Thyroid gland (tissue), 4 donors: ENCODE measurements around the gene KCNG2. TPM values are rescaled to one million over a fixed set of nuclear protein-coding genes. Genes with fewer than 3 reads are reported as not detected.

Source experiments
- DNase-seq, 2 donors: peaks; one replicate each; pipeline ENCODE4 v3.0.0-alpha.2; 2019
- H3K27ac ChIP-seq, 3 donors: fragments of 200-600 bp; sonication (generic); 1 replicate in 2 of 3; 2 replicates in 1 of 3; pipeline ENCODE4 v1.5.1; 2016 to 2019; ENCODE audit warnings: mild to moderate bottlenecking in 1 of 3, moderate library complexity in 1 of 3
- H3K27me3 ChIP-seq: fragments of 200-600 bp; sonication (generic); one replicate; pipeline ENCODE4 v1.5.1; 2019
- H3K36me3 ChIP-seq, 2 donors: fragments of 200-600 bp; sonication (generic); one replicate each; pipeline ENCODE4 v1.5.1; 2016 to 2019
- H3K4me1 ChIP-seq, 2 donors: fragments of 200-600 bp; sonication (generic); one replicate each; pipeline ENCODE4 v1.5.1; 2017 to 2019
- H3K4me3 ChIP-seq, 3 donors: fragments of 200-600 bp; sonication (generic); replicated peaks in 1 of 3; 1 replicate in 2 of 3; 2 replicates in 1 of 3; pipeline ENCODE4 v1.5.1; 2016; ENCODE audit warnings: mild to moderate bottlenecking in 1 of 3
- H3K9me3 ChIP-seq: fragments of 200-600 bp; sonication (generic); one replicate; pipeline ENCODE4 v1.5.1; 2017
- POLR2A ChIP-seq, 2 donors: fragments of 450-650 bp; IDR thresholded peaks; one replicate each; pipeline ENCODE4 v1.6.1; 2017; ENCODE audit warnings: antibody characterized with exemption in 2 of 2, mild to moderate bottlenecking in 2 of 2, moderate library complexity in 1 of 2
- WGBS, 2 donors: methylation state at CpG; one replicate each; pipeline ENCODE4 v1.1.5; 2017; 5-methylcytosine and 5-hydroxymethylcytosine counted together
- intact Hi-C: fragments of 100-400 bp; cut with DNase I; formaldehyde crosslinking; loops from one replicate; pipeline ENCODE4 v1.15.1; 2023
- total RNA-seq, 4 donors: library from RNA; depleted of rRNA; stranded (reverse); fragments of >200 nt; gene quantifications; one replicate each; pipeline ENCODE4 v1.2.3, GENCODE V29; 2016
- TF ChIP-seq, protein P1 (sequence below), 6 experiments: fragments of 200-600 bp in 3 of 6; fragments of 450-650 bp in 3 of 6; sonication (generic) in 3 of 6; IDR thresholded peaks; one replicate each; pipeline ENCODE4 v1.5.1; 2016 to 2019; ENCODE audit warnings: antibody characterized with exemption in 6 of 6, mild to moderate bottlenecking in 2 of 6, inconsistent platforms in 1 of 6, moderate library complexity in 1 of 6

Gene KCNG2
- total RNA-seq, 4 donors from 2014 or later = 0.22 TPM; not detected in 3

DNA sequence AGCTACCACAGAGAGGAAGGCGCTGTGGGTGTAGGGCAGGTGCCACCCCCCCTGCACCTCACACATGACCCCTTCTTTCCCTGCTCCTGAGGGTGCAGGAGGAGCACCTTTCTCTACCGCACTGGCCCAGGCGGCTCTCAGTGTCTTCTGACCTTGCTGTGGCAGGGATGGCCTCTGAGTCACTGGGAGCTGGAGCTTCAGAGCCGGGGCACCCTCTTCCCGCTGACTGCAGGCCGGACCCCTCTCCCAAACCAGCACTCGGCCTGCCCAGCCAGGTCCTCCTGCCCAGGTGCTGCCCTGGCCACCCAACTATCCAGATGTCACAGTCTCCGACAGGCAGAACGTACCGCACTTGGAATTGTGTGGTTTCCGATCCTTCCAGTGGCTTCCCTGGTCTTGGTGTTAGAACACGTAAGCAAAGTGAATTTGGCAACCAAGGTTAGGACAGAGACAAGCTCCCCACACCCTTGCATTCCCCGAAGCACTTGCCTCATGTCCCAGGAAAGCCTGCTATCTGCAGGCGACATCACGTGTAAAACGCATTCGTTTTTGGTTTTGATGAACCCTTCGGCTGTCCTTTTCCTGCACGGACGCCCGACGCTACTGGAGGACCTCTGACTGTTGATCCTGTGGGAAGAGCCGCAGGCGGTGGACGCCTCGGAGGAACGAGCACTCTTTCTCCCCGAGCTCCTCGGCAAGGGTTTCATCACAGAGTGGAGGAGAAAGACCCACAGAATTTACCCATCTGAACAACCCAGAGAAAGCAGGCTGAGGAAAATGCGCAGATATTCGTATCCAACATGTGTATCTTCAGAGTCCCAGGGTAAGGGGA is 24.7 kb upstream of the KCNG2 start:
- intact Hi-C loops = loop anchor here (10.0 kb wide), 1 partner anchor 848 kb away; no protein-coding TSS in a partner anchor
- no peaks in the 10 kb centered on the region for H3K9me3 ChIP-seq
- DNase-seq = no peak
- no peak for TF ChIP-seq POLR2A (IDR thresholded peaks at IDR 0.05)
- TF ChIP-seq, protein P1, sequence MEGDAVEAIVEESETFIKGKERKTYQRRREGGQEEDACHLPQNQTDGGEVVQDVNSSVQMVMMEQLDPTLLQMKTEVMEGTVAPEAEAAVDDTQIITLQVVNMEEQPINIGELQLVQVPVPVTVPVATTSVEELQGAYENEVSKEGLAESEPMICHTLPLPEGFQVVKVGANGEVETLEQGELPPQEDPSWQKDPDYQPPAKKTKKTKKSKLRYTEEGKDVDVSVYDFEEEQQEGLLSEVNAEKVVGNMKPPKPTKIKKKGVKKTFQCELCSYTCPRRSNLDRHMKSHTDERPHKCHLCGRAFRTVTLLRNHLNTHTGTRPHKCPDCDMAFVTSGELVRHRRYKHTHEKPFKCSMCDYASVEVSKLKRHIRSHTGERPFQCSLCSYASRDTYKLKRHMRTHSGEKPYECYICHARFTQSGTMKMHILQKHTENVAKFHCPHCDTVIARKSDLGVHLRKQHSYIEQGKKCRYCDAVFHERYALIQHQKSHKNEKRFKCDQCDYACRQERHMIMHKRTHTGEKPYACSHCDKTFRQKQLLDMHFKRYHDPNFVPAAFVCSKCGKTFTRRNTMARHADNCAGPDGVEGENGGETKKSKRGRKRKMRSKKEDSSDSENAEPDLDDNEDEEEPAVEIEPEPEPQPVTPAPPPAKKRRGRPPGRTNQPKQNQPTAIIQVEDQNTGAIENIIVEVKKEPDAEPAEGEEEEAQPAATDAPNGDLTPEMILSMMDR (IDR thresholded peaks at IDR 0.05) = no peak
- no peaks in the 10 kb centered on the region for H3K4me1 ChIP-seq
- H3K36me3 ChIP-seq = no peaks in the 10 kb centered on the region
- H3K27ac ChIP-seq = no peak overlapping the region
- no peak overlapping the region for H3K4me3 ChIP-seq
- WGBS, 2 donors = 92 to 96% methylated on average over 30 to 31 of the region's 31 CpGs
- H3K27me3 ChIP-seq = no peaks in the 10 kb centered on the region

DNA sequence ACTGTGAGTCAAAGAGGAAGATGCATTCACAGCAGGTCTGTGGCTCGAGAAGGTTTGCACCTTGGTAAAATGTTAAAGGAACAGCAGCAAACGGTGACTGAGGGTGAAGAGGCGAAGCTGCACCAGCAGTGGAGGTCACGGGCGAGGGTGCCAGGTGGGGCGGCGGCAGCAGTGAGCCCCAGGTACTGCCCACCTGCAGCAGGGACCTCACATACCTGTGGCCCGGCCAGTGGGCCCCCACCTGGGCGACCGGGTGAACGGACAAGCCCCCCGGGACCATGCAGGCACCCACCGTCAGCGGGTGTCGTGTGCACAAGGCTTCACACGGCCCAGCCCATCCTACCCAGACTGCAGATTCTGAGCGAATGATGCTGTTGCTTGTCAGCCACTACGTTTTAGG is 23.6 kb upstream of the KCNG2 start:
- H3K27me3 ChIP-seq = no peaks in the 10 kb centered on the region
- H3K4me1 ChIP-seq = no peaks in the 10 kb centered on the region
- no peak overlapping the region for H3K27ac ChIP-seq
- no peak for DNase-seq
- 83% methylated on average over 11 to 17 of the region's 18 CpGs for WGBS, 2 donors
- H3K36me3 ChIP-seq = no peaks in the 10 kb centered on the region
- H3K9me3 ChIP-seq = no peaks in the 10 kb centered on the region
- intact Hi-C loops = loop anchor here (10.0 kb wide), 1 partner anchor 849 kb away; no protein-coding TSS in a partner anchor
- H3K4me3 ChIP-seq = no peak overlapping the region
- TF ChIP-seq POLR2A (IDR thresholded peaks at IDR 0.05) = no peak
- TF ChIP-seq, protein P1 (IDR thresholded peaks at IDR 0.05) = no peak

DNA sequence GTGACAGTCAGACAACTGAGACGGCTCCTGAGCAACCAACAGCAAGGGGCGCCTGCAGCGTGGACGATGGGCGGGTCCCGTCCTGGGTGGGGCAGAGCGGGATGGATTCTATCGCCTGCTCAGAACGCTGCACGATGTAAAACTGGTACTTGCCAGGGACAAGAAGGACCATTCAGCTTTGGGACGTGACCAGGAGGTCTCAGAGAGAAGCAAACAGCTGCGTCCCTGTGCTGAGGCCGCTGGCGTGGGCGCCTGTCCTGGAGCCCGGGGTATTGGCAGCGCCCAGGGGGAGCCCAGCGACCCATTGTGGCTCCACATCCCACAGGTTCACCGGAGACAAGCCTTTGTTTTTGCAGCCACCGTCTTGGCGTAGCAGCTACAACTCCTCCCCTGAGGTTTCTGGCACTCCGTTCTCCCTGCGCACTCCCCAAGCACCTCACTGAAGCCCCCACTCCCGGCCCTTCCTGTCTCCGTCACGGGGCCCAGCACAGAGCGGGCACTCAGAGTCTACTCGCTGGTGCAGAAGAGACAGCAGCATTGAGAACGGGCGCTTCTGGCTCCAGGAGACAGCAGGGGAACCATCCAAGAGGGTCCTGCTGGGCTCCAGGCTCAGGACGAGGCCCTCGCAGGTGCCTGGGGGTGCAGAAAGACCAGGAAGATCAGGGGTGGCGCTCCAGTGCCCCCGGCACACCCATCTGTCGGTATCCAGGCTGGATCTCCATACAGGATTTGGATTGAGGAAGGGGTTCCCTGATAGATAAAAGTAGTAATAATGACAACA is 22.1 kb upstream of the KCNG2 start:
- Histone ChIP-seq H3K27ac (no peak overlapping the region), H3K4me1 (no peaks in the 10 kb centered on the region), H3K9me3 (no peaks in the 10 kb centered on the region), H3K27me3 (no peaks in the 10 kb centered on the region), H3K4me3 (no peak overlapping the region), H3K36me3 (no peaks in the 10 kb centered on the region)
- intact Hi-C loops = loop anchor here (10.0 kb wide), 1 partner anchor 851 kb away; no protein-coding TSS in a partner anchor
- WGBS, 2 donors = 80 to 84% methylated on average over 34 to 35 of the region's 35 CpGs
- TF ChIP-seq, protein P1 (IDR thresholded peaks at IDR 0.05) = no peak
- no peak for TF ChIP-seq POLR2A (IDR thresholded peaks at IDR 0.05)
- DNase-seq = no peak

DNA sequence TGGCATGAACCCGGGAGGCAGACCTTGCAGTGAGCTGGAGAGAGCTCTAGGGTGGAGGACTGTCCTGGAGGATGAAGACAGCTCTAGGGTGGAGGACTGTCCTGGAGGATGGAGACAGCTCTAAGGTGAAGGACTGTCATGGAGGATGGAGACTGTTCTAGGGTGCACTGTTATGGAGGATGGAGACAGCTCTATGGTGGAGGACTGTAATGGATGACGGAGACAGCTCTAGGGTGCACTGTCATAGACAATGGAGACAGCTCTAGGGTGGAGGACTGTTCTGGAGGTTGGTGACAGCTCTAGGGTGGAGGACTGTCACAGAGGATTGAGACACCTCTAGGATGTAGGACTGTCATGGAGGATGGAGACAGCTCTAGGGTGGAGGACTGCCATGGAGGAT is 21.1 kb upstream of the KCNG2 start:
- WGBS, 2 donors = 70 to 97% methylated on average over 2 of the region's 2 CpGs
- H3K36me3 ChIP-seq = no peaks in the 10 kb centered on the region
- intact Hi-C loops = loop anchor here (10.0 kb wide), 1 partner anchor 852 kb away; no protein-coding TSS in a partner anchor
- no peak overlapping the region for H3K4me3 ChIP-seq
- no peaks in the 10 kb centered on the region for H3K27me3 ChIP-seq
- no peaks in the 10 kb centered on the region for H3K9me3 ChIP-seq
- DNase-seq = no peak
- no peaks in the 10 kb centered on the region for H3K4me1 ChIP-seq
- no peak overlapping the region for H3K27ac ChIP-seq
- TF ChIP-seq POLR2A (IDR thresholded peaks at IDR 0.05) = no peak
- TF ChIP-seq, protein P1 (IDR thresholded peaks at IDR 0.05) = no peak
